Measurements from ENCODE around the gene GATAD2A.

GATAD2A gene

GRCh38 chr19:19532806-19533701, 127.6 kb downstream of the GATAD2A start:
- in situ Hi-C loops (cut with HindIII; ENCODE audit: low pct_ligation_motif_present, low sequenced_read_pairs), result no loop called here
- H3K4me3 ChIP-seq (ENCODE audit: low read depth, low read length), result no peak overlapping the region
- H3K36me3 ChIP-seq (replicated peaks), result peaks cover 3% of the 10 kb centered on the region
- H3K27me3 ChIP-seq (replicated peaks), result peaks cover 3% of the 10 kb centered on the region
- H3K27ac ChIP-seq, result no peak overlapping the region
- TF ChIP-seq CTCF (IDR thresholded peaks at IDR 0.05; ENCODE audit: low read depth, low read length, missing control alignments), result no peak
- no peak for DNase-seq

- Histone ChIP-seq H3K27me3 (replicated peaks) (peaks cover 9% of the 10 kb centered on the region), H3K36me3 (replicated peaks) (no peaks in the 10 kb centered on the region), H3K27ac (no peak overlapping the region), H3K4me3 (ENCODE audit: low read depth, low read length) (no peak overlapping the region)
- in situ Hi-C loops (cut with HindIII; ENCODE audit: low pct_ligation_motif_present, low sequenced_read_pairs), result no loop called here
- TF ChIP-seq CTCF (IDR thresholded peaks at IDR 0.05; ENCODE audit: low read depth, low read length, missing control alignments), result no peak
- DNase-seq, result no peak
Measured at GRCh38 chr19:19533841-19534240, 128.4 kb downstream of the GATAD2A start.

- Histone ChIP-seq H3K27ac (no peak overlapping the region), H3K4me3 (ENCODE audit: low read depth, low read length) (no peak overlapping the region), H3K36me3 (replicated peaks) (no peaks in the 10 kb centered on the region), H3K27me3 (replicated peaks) (peaks cover 12% of the 10 kb centered on the region)
- no peak for DNase-seq
- no peak for TF ChIP-seq CTCF (IDR thresholded peaks at IDR 0.05; ENCODE audit: low read depth, low read length, missing control alignments)
- in situ Hi-C loops (cut with HindIII; ENCODE audit: low pct_ligation_motif_present, low sequenced_read_pairs), result no loop called here
Measured at GRCh38 chr19:19534556-19535265, 129.2 kb downstream of the GATAD2A start.

GRCh38 chr19:19535311-19536191, 130.1 kb downstream of the GATAD2A start:
- H3K36me3 ChIP-seq (replicated peaks), result no peaks in the 10 kb centered on the region
- TF ChIP-seq CTCF (IDR thresholded peaks at IDR 0.05; ENCODE audit: low read depth, low read length, missing control alignments), result no peak
- DNase-seq, result no peak
- H3K27me3 ChIP-seq (replicated peaks), result peaks cover 15% of the 10 kb centered on the region
- no peak overlapping the region for H3K27ac ChIP-seq
- no peak overlapping the region for H3K4me3 ChIP-seq (ENCODE audit: low read depth, low read length)
- in situ Hi-C loops (cut with HindIII; ENCODE audit: low pct_ligation_motif_present, low sequenced_read_pairs), result no loop called here

- Histone ChIP-seq H3K27me3 (replicated peaks) (peaks cover 15% of the 10 kb centered on the region), H3K4me3 (ENCODE audit: low read depth, low read length) (no peak overlapping the region), H3K36me3 (replicated peaks) (no peaks in the 10 kb centered on the region), H3K27ac (no peak overlapping the region)
- in situ Hi-C loops (cut with HindIII; ENCODE audit: low pct_ligation_motif_present, low sequenced_read_pairs), result no loop called here
- DNase-seq, result no peak
- no peak for TF ChIP-seq CTCF (IDR thresholded peaks at IDR 0.05; ENCODE audit: low read depth, low read length, missing control alignments)
Measured at GRCh38 chr19:19537075-19538048, 131.9 kb downstream of the GATAD2A start.

All from brain microvascular endothelial cell (primary cell).